OCI-LY1 (cell line): ENCODE measurements around the gene GPBAR1.

Source experiments
- EZH2 ChIP-seq: fragments of 200-600 bp; sonication (generic), shearing (Covaris generic); IDR thresholded peaks from 2 replicates; pipeline ENCODE4 v1.8.0; 2017; ENCODE audit warnings: borderline replicate concordance, mixed run types, mild to moderate bottlenecking, antibody characterized with exemption, low read length, moderate library complexity, mixed read lengths
- TF ChIP-seq, protein P1 (sequence below): fragments of 200-600 bp; sonication (generic), shearing (Covaris generic); IDR thresholded peaks from 2 replicates; pipeline ENCODE4 v1.5.1; 2017; ENCODE audit warnings: mild to moderate bottlenecking, antibody characterized with exemption, low read length, moderate library complexity, mixed read lengths

DNA sequence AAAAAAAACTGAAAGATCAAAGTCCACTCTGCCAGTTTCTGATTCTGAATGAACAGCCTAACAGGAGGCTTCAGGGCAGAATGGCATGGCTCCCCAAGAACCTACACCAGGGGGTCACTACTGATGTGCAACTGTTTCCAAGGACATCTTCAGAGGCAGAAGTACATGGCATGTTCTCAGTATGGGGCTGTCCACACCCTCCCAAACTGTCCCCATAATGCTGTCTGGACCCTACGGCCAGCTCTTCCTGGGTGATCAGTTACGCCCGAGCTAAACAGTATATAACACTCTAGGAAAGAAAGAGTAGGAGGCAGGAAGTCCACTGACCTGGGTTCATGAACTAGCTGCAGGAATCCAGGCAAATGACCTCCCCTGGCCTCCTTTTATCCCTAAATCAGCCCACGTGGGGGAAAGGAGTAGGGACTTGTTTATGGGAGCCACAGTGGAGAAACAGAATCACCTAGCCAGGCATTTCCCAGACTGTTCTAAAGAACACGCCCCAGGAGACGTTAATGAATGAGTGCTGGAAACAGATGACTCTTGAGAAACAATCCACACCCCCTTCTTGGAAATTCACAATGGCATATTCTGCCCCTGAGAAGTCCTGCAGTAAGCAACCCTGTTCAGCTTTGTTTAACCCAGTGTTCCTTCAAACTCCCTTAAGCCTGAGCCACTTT is 29.0 kb downstream of the GPBAR1 start:
- TF ChIP-seq EZH2, result no peak
- TF ChIP-seq, protein P1, sequence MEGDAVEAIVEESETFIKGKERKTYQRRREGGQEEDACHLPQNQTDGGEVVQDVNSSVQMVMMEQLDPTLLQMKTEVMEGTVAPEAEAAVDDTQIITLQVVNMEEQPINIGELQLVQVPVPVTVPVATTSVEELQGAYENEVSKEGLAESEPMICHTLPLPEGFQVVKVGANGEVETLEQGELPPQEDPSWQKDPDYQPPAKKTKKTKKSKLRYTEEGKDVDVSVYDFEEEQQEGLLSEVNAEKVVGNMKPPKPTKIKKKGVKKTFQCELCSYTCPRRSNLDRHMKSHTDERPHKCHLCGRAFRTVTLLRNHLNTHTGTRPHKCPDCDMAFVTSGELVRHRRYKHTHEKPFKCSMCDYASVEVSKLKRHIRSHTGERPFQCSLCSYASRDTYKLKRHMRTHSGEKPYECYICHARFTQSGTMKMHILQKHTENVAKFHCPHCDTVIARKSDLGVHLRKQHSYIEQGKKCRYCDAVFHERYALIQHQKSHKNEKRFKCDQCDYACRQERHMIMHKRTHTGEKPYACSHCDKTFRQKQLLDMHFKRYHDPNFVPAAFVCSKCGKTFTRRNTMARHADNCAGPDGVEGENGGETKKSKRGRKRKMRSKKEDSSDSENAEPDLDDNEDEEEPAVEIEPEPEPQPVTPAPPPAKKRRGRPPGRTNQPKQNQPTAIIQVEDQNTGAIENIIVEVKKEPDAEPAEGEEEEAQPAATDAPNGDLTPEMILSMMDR, result no peak
